Measurements from ENCODE around the gene CCDC92B.

- TF ChIP-seq CTCF (IDR thresholded peaks at IDR 0.05; ENCODE audit: low read length) (no peak; the same call in 1 of the 2 replicates), EZH2 (IDR thresholded peaks at IDR 0.05; ENCODE audit: borderline replicate concordance, low read length) (no peak)
Measured at GRCh38 chr17:2701996-2702741, 47.3 kb downstream of the CCDC92B start.
